Fibroblast of pulmonary artery (primary cell): Measurements from ENCODE around the gene PINK1.

Experiments used
- DNase-seq: peaks from one replicate; pipeline ENCODE4 v3.0.0-alpha.2; 2010; ENCODE audit warnings: low read depth
- H3K4me3 ChIP-seq: replicated peaks from 2 replicates; pipeline ENCODE4 v1.5.1; 2011; ENCODE audit warnings: low read depth, mild to moderate bottlenecking, control low read depth, low read length, moderate library complexity
- CTCF ChIP-seq: IDR thresholded peaks from 2 replicates; pipeline ENCODE4 v1.5.1; 2011; ENCODE audit warnings: mild to moderate bottlenecking, control low read depth, low read length, inconsistent platforms; ENCODE audit errors: missing control alignments

PINK1 gene

GRCh38 chr1:20678599-20678998 is 45.3 kb downstream of the PINK1 start:
- TF ChIP-seq CTCF: no peak
- no peak overlapping the region for H3K4me3 ChIP-seq
- no peak for DNase-seq

GRCh38 chr1:20680269-20680668 is 47.0 kb downstream of the PINK1 start:
- DNase-seq: no peak
- H3K4me3 ChIP-seq: no peak overlapping the region
- TF ChIP-seq CTCF: no peak

DNA sequence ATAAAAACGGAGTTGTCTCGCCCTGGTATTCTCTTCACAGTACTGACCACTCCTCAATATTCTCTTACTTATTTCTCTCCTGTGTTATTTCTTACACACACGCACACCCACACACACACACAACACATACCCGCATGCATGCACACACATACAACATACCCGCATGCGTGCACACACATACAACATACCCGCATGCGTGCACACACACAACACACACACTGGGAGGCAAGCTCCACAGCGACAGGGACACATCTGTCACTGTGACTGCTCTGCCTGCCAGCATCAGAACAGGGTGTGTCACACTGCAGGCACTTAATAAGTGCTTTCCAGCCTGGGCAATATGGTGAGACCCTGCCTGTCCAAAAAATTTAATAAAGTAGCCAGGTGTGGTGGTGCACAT is 48.7 kb downstream of the PINK1 start:
- no peak for TF ChIP-seq CTCF

DNA sequence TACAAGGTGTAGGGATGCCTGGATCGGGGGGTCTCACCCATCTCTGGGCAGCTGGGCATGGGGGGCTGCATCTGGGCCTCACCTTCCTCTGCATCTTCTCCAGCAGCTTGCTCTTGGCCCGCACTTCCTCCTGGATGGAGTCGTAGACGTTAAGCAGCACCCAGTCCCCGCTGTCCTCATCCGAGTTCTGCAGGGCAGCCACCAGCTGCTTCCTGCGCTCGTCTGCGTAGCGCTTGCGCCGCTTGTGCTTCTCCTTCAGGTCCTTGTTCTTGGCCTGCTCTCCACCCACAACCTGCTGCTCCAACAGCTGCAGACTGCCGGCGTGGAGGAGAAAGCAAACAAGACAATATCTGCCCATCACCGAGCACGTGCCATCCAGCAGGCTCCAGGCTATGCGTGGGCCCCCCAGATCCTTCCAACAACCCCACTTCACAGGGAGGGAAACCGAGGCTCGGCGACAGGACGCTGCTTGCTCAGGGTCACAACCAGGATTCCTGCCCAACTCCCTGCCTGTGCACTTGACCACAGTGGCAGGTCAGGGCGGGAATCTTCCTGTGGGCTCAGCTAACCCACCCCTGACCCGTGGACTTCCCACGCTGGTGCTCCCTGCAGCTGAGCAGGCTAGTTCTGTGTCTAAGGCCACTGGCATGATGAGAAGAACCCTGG is 49.4 kb downstream of the PINK1 start:
- H3K4me3 ChIP-seq: no peak overlapping the region
- no peak for TF ChIP-seq CTCF
- DNase-seq: no peak

More for the DNA sequence above, 48.7 kb downstream of the PINK1 start:
- H3K4me3 ChIP-seq: no peak overlapping the region
- no peak for DNase-seq

DNA sequence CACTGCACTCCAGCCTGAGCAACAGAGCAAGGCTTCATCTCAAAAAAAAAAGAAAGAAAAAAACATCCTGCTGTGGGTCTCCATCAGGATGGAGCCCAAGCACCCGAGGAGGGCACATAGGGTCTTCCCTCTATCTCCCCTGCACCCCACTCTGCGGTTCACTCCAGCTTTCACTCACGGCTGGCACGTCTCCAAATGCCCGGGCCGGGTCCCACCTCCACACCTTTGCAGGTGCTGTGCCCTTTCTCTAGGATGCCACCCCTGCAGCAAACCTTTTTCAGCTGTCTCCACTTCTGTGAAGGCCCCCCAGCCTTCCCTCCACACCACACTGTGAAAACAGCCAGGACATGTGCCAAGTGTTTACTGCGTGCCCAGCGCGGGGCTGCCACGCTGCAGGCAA is 50.4 kb downstream of the PINK1 start:
- TF ChIP-seq CTCF: no peak
- no peak for DNase-seq
- H3K4me3 ChIP-seq: no peak overlapping the region

DNA sequence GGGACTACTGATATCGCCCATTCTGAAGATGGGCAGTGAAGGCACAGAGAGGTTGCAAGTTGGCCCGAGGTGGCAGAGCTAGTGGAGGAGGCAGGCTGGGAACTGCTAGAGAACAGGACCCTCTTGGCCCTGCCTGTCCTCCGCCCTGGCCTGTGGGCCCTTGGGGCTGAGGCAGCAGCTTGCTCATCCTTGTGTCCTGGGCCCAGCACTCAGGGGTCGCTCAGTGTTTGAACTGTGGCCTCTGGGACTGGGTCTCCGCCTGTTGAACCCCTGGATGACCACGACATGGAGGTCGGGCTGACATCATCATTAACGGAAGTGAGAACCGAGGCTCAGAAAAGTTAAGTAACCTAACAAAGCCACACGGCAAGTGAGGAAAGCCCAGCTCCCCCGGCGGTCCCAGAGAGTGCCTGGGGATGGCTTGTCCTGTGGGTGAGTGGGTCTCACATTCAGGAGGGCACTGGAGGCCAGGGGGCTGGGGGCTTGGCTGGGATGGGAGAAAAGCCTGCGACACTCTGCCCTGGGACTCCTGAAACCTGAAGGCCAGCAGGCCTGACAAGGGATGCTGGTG is 50.9 kb downstream of the PINK1 start:
- no peak overlapping the region for H3K4me3 ChIP-seq
- DNase-seq: no peak
- no peak for TF ChIP-seq CTCF

GRCh38 chr1:20684651-20685050 is 51.4 kb downstream of the PINK1 start:
- no peak for TF ChIP-seq CTCF
- no peak for DNase-seq
- no peak overlapping the region for H3K4me3 ChIP-seq
